LHCN-M2 (cell line): ENCODE data around the gene ARHGAP6. TPM values are rescaled to one million over a fixed set of nuclear protein-coding genes. Genes with fewer than 3 reads are reported as not detected.

Experiments
- DNase-seq: peaks from one replicate; pipeline ENCODE4 v3.0.0-alpha.2; 2012; ENCODE audit warnings: low read depth
- polyA plus RNA-seq: library from polyadenylated mRNA; unstranded; fragments of >200 nt; gene quantifications from one replicate; pipeline ENCODE4 v1.2.1, GENCODE V29; 2012; ENCODE audit warnings: missing spikeins
- total RNA-seq: library from RNA; depleted of rRNA; stranded (reverse); fragments of >200 nt; gene quantifications from 2 replicates; pipeline ENCODE4 v1.2.3, GENCODE V29; 2014; rRNA removed

ARHGAP6 gene
- total RNA-seq, result 4.7 and 5.2 TPM in 2 replicates
- 1.5 TPM for polyA plus RNA-seq

GRCh38 chrX:11665168-11666111 is at the start of gene ARHGAP6:
Gene ARHGAP6 (minus strand): TSS chrX:11665920. CDS start chrX:11664828, 1,092 bp downstream.
- peak; percentile 24 for DNase-seq

- DNase-seq, result peak; percentile 22
These were observed 39.2 kb upstream of the ARHGAP6 start for GRCh38 chrX:11704725-11705495.

GRCh38 chrX:11703855-11704254 is 38.1 kb upstream of the ARHGAP6 start:
- no peak for DNase-seq

GRCh38 chrX:11702965-11703631 is 37.4 kb upstream of the ARHGAP6 start:
- DNase-seq, result no peak

- DNase-seq, result no peak
These were observed 36.7 kb upstream of the ARHGAP6 start for GRCh38 chrX:11702420-11702819.

GRCh38 chrX:11698702-11699101 is 33.0 kb upstream of the ARHGAP6 start:
- no peak for DNase-seq

GRCh38 chrX:11688201-11688600 is 22.5 kb upstream of the ARHGAP6 start:
- DNase-seq, result no peak

- DNase-seq, result no peak
These were observed 21.4 kb upstream of the ARHGAP6 start for GRCh38 chrX:11687157-11687556.

GRCh38 chrX:11683057-11683456 is 17.3 kb upstream of the ARHGAP6 start:
- no peak for DNase-seq

- DNase-seq, result no peak
These were observed 12.4 kb upstream of the ARHGAP6 start for GRCh38 chrX:11678158-11678557.

GRCh38 chrX:11672213-11672612 is 6.5 kb upstream of the ARHGAP6 start:
- DNase-seq, result no peak

GRCh38 chrX:11670316-11670715 is 4.6 kb upstream of the ARHGAP6 start:
- no peak for DNase-seq

- DNase-seq, result no peak
These were observed 1.4 kb upstream of the ARHGAP6 start for GRCh38 chrX:11666952-11667685.

- no peak for DNase-seq
These were observed 444 bp upstream of the ARHGAP6 start for GRCh38 chrX:11666164-11666563.

GRCh38 chrX:11664211-11665167 is 1.2 kb downstream of the ARHGAP6 start:
- no peak for DNase-seq

GRCh38 chrX:11663875-11664210 is 1.9 kb downstream of the ARHGAP6 start:
- no peak for DNase-seq

- no peak for DNase-seq
These were observed 10.3 kb downstream of the ARHGAP6 start for GRCh38 chrX:11655282-11656015.

- no peak for DNase-seq
These were observed 16.8 kb downstream of the ARHGAP6 start for GRCh38 chrX:11648705-11649519.

- DNase-seq, result no peak
These were observed 18.6 kb downstream of the ARHGAP6 start for GRCh38 chrX:11647138-11647537.
